Measurements from ENCODE around the gene NPAP1.

DNA sequence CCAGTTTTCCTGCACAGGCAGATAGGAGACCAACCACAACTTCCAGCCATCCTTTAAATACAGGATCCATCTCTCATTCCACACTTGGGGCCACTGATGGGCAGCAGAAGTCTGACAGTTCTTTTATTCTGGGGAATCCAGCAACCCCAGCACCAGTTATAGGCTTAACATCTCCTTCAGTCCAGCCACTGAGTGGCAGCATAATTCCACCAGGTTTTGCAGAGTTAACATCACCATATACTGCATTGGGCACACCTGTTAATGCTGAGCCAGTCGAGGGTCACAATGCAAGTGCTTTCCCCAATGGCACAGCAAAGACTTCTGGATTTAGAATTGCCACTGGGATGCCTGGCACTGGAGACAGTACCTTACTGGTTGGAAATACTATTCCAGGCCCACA lies 2.9 kb downstream of the NPAP1 start:
- TF ChIP-seq, protein P1, sequence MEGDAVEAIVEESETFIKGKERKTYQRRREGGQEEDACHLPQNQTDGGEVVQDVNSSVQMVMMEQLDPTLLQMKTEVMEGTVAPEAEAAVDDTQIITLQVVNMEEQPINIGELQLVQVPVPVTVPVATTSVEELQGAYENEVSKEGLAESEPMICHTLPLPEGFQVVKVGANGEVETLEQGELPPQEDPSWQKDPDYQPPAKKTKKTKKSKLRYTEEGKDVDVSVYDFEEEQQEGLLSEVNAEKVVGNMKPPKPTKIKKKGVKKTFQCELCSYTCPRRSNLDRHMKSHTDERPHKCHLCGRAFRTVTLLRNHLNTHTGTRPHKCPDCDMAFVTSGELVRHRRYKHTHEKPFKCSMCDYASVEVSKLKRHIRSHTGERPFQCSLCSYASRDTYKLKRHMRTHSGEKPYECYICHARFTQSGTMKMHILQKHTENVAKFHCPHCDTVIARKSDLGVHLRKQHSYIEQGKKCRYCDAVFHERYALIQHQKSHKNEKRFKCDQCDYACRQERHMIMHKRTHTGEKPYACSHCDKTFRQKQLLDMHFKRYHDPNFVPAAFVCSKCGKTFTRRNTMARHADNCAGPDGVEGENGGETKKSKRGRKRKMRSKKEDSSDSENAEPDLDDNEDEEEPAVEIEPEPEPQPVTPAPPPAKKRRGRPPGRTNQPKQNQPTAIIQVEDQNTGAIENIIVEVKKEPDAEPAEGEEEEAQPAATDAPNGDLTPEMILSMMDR (IDR thresholded peaks at IDR 0.05; ENCODE audit: extremely low read depth in 1 of 2, insufficient read depth in 1 of 2, low read depth in 1 of 2, low read length in 2 of 2), result no peak
- no peak for TF ChIP-seq FOS (IDR thresholded peaks at IDR 0.05; ENCODE audit: borderline replicate concordance, insufficient read depth, low read length)
- TF ChIP-seq POLR2A (IDR thresholded peaks at IDR 0.05; ENCODE audit: low read depth, low read length), result no peak
- TF ChIP-seq EZH2 (IDR thresholded peaks at IDR 0.05; ENCODE audit: borderline replicate concordance, low read depth, low read length, severe bottlenecking), result no peak
- no peak for TF ChIP-seq POLR2AphosphoS5 (IDR thresholded peaks at IDR 0.05; ENCODE audit: insufficient read depth, low read depth, low read length)
